ENCODE results near the gene ERC2. TPM values are rescaled to one million over a fixed set of nuclear protein-coding genes. Genes with fewer than 3 reads are reported as not detected.

ERC2 gene
- total RNA-seq, 1 donor from 2014 or later: 7.4 TPM

DNA sequence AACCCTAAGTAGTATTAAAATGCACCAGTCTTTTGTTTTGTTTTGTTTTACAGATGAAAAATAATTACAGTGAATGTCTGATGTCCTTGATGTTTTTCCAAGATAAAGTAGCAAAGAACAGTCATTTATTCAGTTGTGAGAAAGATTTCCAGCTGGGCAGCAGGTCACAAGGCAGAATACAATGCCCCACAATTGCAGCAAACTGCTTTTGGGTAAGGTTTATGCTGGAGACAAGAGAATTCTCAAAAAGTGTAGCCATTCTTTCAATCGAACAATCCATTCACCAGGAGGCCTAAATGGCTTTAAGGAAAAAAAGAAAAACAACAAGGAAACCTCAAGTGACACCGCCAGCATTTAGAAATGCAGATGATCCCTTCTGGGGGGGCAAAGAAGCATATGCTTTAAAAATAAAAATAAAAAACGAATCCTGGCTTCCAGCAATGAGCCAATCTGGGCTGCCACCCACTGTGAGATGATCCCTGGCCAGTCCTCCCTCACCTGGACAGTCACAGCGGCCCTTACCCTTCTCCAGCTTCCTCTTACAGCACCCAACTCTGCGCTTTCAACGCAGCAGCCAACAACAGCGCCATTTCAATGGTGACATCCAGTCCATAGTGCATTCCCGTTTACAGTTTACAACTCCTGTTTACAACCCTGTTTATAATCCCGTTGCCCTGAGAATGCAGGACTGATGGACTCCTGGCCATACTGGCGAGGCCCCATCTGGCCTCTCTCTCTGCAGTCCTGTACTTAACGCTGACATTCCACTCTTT lies 955.5 kb downstream of the ERC2 start:
- H3K36me3 Mint-ChIP-seq (ENCODE audit: low read depth, unreplicated experiment): no peaks in the 10 kb centered on the region

DNA sequence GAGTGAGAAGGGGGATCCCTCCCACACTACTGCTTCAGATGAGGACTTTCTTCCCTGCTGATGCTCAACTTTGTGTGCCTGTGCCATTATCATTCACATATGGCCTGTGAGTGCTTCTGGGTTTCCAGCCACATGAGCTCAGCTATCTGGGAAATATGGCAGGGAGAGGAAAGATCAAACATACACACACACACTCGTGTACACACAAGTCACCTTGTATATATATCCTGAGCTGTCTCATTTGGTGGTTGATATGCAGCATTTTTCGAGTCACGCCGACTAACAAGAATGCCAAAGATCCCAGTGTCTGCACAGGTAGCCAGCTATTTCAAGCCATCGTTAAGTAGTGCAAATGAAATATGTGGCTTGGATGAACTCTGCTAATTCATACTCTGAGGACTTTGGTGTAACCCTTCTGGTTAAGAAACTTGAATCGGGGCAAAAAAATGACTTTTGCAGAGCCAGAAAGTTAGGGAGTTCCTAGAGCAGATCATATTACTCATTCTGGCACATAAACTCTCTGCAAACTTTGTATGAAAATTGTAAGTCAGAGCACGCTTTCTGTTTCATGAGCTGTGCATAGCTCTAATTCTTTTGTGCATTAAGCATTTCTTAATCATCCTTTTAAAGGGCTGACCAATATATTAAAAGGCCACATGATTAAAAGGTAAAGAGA lies 956.2 kb downstream of the ERC2 start:
- Histone ChIP-seq H2AFZ (ENCODE audit: low read depth, low read length) (no peak overlapping the region), H3K9me3 (ENCODE audit: insufficient read depth, low read depth, low read length) (no peaks in the 10 kb centered on the region), H3K36me3 (ENCODE audit: insufficient read depth, low read length) (no peaks in the 10 kb centered on the region), H3K4me1 (ENCODE audit: insufficient read depth, low read length) (peaks cover 17% of the 10 kb centered on the region), H3K27me3 (ENCODE audit: insufficient read depth, low read length) (no peaks in the 10 kb centered on the region), H4K20me1 (ENCODE audit: insufficient read depth, low read length) (no peaks in the 10 kb centered on the region), H3K4me2 (ENCODE audit: low read length) (peak overlapping the region; percentile 83), H3K4me3 (ENCODE audit: insufficient read depth, low read depth, low read length) (peak overlapping the region; percentile 23), H3K9ac (ENCODE audit: low read length) (no peak overlapping the region), H3K79me2 (ENCODE audit: insufficient read depth, low read length) (no peaks in the 10 kb centered on the region), H3K27ac (ENCODE audit: low read depth, low read length) (peak overlapping the region; percentile 37)
- H3K4me1 Mint-ChIP-seq (ENCODE audit: low read depth, unreplicated experiment): peaks cover 16% of the 10 kb centered on the region
- peaks cover 5% of the 10 kb centered on the region for H3K27me3 Mint-ChIP-seq (ENCODE audit: low read depth, unreplicated experiment)
- FAIRE-seq: peak; percentile 73
- peak; percentile 87 for DNase-seq (ENCODE audit: low read depth)
- no peak for TF ChIP-seq EZH2 (IDR thresholded peaks at IDR 0.05; ENCODE audit: insufficient read depth, low read length)
- TF ChIP-seq, protein P1, sequence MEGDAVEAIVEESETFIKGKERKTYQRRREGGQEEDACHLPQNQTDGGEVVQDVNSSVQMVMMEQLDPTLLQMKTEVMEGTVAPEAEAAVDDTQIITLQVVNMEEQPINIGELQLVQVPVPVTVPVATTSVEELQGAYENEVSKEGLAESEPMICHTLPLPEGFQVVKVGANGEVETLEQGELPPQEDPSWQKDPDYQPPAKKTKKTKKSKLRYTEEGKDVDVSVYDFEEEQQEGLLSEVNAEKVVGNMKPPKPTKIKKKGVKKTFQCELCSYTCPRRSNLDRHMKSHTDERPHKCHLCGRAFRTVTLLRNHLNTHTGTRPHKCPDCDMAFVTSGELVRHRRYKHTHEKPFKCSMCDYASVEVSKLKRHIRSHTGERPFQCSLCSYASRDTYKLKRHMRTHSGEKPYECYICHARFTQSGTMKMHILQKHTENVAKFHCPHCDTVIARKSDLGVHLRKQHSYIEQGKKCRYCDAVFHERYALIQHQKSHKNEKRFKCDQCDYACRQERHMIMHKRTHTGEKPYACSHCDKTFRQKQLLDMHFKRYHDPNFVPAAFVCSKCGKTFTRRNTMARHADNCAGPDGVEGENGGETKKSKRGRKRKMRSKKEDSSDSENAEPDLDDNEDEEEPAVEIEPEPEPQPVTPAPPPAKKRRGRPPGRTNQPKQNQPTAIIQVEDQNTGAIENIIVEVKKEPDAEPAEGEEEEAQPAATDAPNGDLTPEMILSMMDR (IDR thresholded peaks at IDR 0.05; ENCODE audit: insufficient read depth, low read depth, low read length): no peak
- no peak overlapping the region for H3K4me3 Mint-ChIP-seq (ENCODE audit: unreplicated experiment)
- no peaks in the 10 kb centered on the region for H3K9me3 Mint-ChIP-seq (ENCODE audit: unreplicated experiment)
- H3K27ac Mint-ChIP-seq (ENCODE audit: unreplicated experiment): no peak overlapping the region
- no peaks in the 10 kb centered on the region for H3K36me3 Mint-ChIP-seq (ENCODE audit: low read depth, unreplicated experiment)

More for the DNA sequence above, 955.5 kb downstream of the ERC2 start:
- DNase-seq (ENCODE audit: low read depth) (no peak), FAIRE-seq (no peak)
- Histone ChIP-seq H3K27me3 (ENCODE audit: insufficient read depth, low read length) (no peaks in the 10 kb centered on the region), H3K36me3 (ENCODE audit: insufficient read depth, low read length) (no peaks in the 10 kb centered on the region), H3K4me2 (ENCODE audit: low read length) (peak overlapping the region; percentile 83), H2AFZ (ENCODE audit: low read depth, low read length) (no peak overlapping the region), H3K4me3 (ENCODE audit: insufficient read depth, low read depth, low read length) (no peak overlapping the region), H3K4me1 (ENCODE audit: insufficient read depth, low read length) (peaks cover 17% of the 10 kb centered on the region), H3K27ac (ENCODE audit: low read depth, low read length) (peak overlapping the region; percentile 33), H3K9me3 (ENCODE audit: insufficient read depth, low read depth, low read length) (no peaks in the 10 kb centered on the region), H3K79me2 (ENCODE audit: insufficient read depth, low read length) (no peaks in the 10 kb centered on the region), H4K20me1 (ENCODE audit: insufficient read depth, low read length) (no peaks in the 10 kb centered on the region), H3K9ac (ENCODE audit: low read length) (no peak overlapping the region)
- Mint-ChIP-seq H3K27ac (ENCODE audit: unreplicated experiment) (no peak overlapping the region), H3K4me1 (ENCODE audit: low read depth, unreplicated experiment) (peaks cover 16% of the 10 kb centered on the region), H3K4me3 (ENCODE audit: unreplicated experiment) (no peak overlapping the region), H3K27me3 (ENCODE audit: low read depth, unreplicated experiment) (peaks cover 4% of the 10 kb centered on the region), H3K9me3 (ENCODE audit: unreplicated experiment) (no peaks in the 10 kb centered on the region)
- no peak for TF ChIP-seq EZH2 (IDR thresholded peaks at IDR 0.05; ENCODE audit: insufficient read depth, low read length)
- TF ChIP-seq, protein P1 (IDR thresholded peaks at IDR 0.05; ENCODE audit: insufficient read depth, low read depth, low read length): no peak

Measured in astrocyte (in vitro differentiated cells and primary cell).